GF-D8 (cell line): ENCODE data around the gene STRIT1.

Experiments used
- DNase-seq: peaks from one replicate; lab custom pipeline; 2025; lab: John Stamatoyannopoulos, UW

Gene STRIT1

GRCh38 chr3:155293516-155293915, at the start of gene STRIT1:
STRIT1 (minus strand) TSS chr3:155293683.
- no peak for DNase-seq

GRCh38 chr3:155342344-155342743, 48.9 kb upstream of the STRIT1 start:
- DNase-seq = no peak

GRCh38 chr3:155339052-155339451, 45.6 kb upstream of the STRIT1 start:
- DNase-seq = no peak

GRCh38 chr3:155335724-155336354, 42.4 kb upstream of the STRIT1 start:
- DNase-seq = peak; percentile 11

- peak; percentile 95 for DNase-seq
These were observed 41.6 kb upstream of the STRIT1 start for GRCh38 chr3:155334914-155335723.

GRCh38 chr3:155334215-155334913, 40.9 kb upstream of the STRIT1 start:
- DNase-seq = no peak

- DNase-seq = no peak
These were observed 39.2 kb upstream of the STRIT1 start for GRCh38 chr3:155332716-155333115.

- DNase-seq = no peak
These were observed 37.6 kb upstream of the STRIT1 start for GRCh38 chr3:155331078-155331477.

GRCh38 chr3:155330370-155330769, 36.9 kb upstream of the STRIT1 start:
- DNase-seq = no peak

GRCh38 chr3:155329513-155330048, 36.1 kb upstream of the STRIT1 start:
- DNase-seq = no peak

GRCh38 chr3:155327871-155328270, 34.4 kb upstream of the STRIT1 start:
- no peak for DNase-seq

GRCh38 chr3:155327430-155327829, 33.9 kb upstream of the STRIT1 start:
- no peak for DNase-seq

GRCh38 chr3:155326901-155327300, 33.4 kb upstream of the STRIT1 start:
- DNase-seq = no peak

GRCh38 chr3:155326244-155326643, 32.8 kb upstream of the STRIT1 start:
- no peak for DNase-seq

GRCh38 chr3:155325263-155325835, 31.9 kb upstream of the STRIT1 start:
- no peak for DNase-seq

- DNase-seq = peak; percentile 5
These were observed 29.7 kb upstream of the STRIT1 start for GRCh38 chr3:155323063-155323666.

- no peak for DNase-seq
These were observed 27.9 kb upstream of the STRIT1 start for GRCh38 chr3:155321418-155321817.

- no peak for DNase-seq
These were observed 27.5 kb upstream of the STRIT1 start for GRCh38 chr3:155320934-155321333.

- DNase-seq = no peak
These were observed 25.3 kb upstream of the STRIT1 start for GRCh38 chr3:155318740-155319139.

GRCh38 chr3:155317211-155317610, 23.7 kb upstream of the STRIT1 start:
- DNase-seq = no peak

- no peak for DNase-seq
These were observed 22.9 kb upstream of the STRIT1 start for GRCh38 chr3:155316426-155316825.

- no peak for DNase-seq
These were observed 20.4 kb upstream of the STRIT1 start for GRCh38 chr3:155313916-155314315.
